HEK293T (cell line): ENCODE results near the gene EMC10.

Source experiments
- ARNT ChIP-seq: fragments of 450-650 bp; IDR thresholded peaks from 2 replicates; pipeline ENCODE4 v1.6.1; 2017; ENCODE audit warnings: mild to moderate bottlenecking
- BHLHE40 ChIP-seq: fragments of 450-650 bp; IDR thresholded peaks from 2 replicates; pipeline ENCODE4 v1.6.1; 2016; ENCODE audit warnings: mild to moderate bottlenecking, moderate library complexity, borderline replicate concordance
- ELF4 ChIP-seq: fragments of 450-650 bp; IDR thresholded peaks from 2 replicates; pipeline ENCODE4 v1.6.1; 2017; ENCODE audit warnings: antibody characterized with exemption
- FOXA1 ChIP-seq: fragments of 450-650 bp; IDR thresholded peaks from 2 replicates; pipeline ENCODE4 v1.6.1; 2016; ENCODE audit warnings: mild to moderate bottlenecking
- FOXK2 ChIP-seq: fragments of 450-650 bp; IDR thresholded peaks from 2 replicates; pipeline ENCODE4 v1.6.1; 2016; ENCODE audit warnings: mild to moderate bottlenecking
- FOXM1 ChIP-seq: fragments of 450-650 bp; IDR thresholded peaks from 2 replicates; pipeline ENCODE4 v1.6.1; 2017; ENCODE audit warnings: mild to moderate bottlenecking, borderline replicate concordance
- L3MBTL2 ChIP-seq: fragments of 450-650 bp; conservative IDR thresholded peaks from 2 replicates; pipeline ENCODE4 v1.6.1; 2016; ENCODE audit warnings: mild to moderate bottlenecking
- LEF1 ChIP-seq: fragments of 450-650 bp; IDR thresholded peaks from 2 replicates; pipeline ENCODE4 v1.6.1; 2017; ENCODE audit warnings: mild to moderate bottlenecking, borderline replicate concordance
- SP1 ChIP-seq: fragments of 450-650 bp; IDR thresholded peaks from 2 replicates; pipeline ENCODE4 v1.6.1; 2017
- SUZ12 ChIP-seq: fragments of 450-650 bp; IDR thresholded peaks from 2 replicates; pipeline ENCODE4 v1.6.1; 2016; ENCODE audit warnings: mild to moderate bottlenecking
- TARDBP ChIP-seq: fragments of 450-650 bp; IDR thresholded peaks from 2 replicates; pipeline ENCODE4 v1.6.1; 2016
- ZNF384 ChIP-seq: fragments of 450-650 bp; IDR thresholded peaks from 2 replicates; pipeline ENCODE4 v1.6.1; 2016

DNA sequence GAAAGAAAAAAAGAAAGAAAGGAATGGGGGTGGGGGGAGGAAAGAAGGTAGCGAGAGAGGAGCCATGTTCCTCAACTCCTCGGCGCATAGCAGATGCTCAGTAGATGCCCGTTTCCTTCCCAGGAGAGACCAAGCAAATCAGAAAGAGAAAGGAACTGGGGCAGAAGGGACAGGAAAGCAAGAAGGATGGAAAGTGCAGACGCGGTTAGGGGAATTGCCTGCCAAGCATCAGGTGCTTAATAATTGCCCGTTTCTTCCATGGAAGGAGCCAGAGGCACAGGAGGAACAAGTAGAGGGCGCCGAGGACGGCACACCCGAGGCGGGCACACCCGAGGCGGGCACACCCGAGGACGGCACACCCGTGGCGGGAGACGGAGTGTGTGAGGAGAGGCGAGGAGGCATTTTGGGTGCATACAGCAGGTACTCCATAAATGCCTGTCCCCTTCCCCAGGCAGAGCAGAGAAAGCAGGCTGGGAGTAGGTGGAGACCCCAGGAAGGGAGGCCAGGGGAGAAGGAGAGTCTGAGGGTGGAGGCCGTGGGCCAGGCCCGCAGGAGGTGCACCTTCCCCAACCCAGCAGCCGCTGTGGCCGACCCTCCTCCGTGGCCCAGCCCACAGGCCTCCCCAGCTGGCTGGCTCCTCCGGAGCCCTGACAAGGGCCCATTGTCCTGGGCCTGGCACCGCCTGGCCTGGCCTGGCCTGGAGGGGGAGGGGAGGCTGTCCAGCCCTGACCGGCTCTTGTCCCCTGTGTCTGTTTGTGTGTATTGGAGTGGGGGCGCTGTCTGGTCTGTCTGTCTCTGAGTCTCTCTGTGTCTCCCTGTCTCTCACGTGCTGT, 20.1 kb downstream of the EMC10 start:
- no peak for TF ChIP-seq ARNT
- TF ChIP-seq SUZ12: no peak
- no peak for TF ChIP-seq FOXK2
- TF ChIP-seq L3MBTL2: no peak
- no peak for TF ChIP-seq LEF1
- no peak for TF ChIP-seq FOXA1
- TF ChIP-seq SP1: no peak
- no peak for TF ChIP-seq ELF4
- no peak for TF ChIP-seq ZNF384
- no peak for TF ChIP-seq TARDBP
- no peak for TF ChIP-seq BHLHE40
- no peak for TF ChIP-seq FOXM1
